Measurements from ENCODE around the gene SLC16A8.
"Not testable (repeated sequence)": the region's sequence is repeated elsewhere in the genome, so short reads cannot be mapped to it uniquely, and the experiment has no call there.

SLC16A8 gene

DNA sequence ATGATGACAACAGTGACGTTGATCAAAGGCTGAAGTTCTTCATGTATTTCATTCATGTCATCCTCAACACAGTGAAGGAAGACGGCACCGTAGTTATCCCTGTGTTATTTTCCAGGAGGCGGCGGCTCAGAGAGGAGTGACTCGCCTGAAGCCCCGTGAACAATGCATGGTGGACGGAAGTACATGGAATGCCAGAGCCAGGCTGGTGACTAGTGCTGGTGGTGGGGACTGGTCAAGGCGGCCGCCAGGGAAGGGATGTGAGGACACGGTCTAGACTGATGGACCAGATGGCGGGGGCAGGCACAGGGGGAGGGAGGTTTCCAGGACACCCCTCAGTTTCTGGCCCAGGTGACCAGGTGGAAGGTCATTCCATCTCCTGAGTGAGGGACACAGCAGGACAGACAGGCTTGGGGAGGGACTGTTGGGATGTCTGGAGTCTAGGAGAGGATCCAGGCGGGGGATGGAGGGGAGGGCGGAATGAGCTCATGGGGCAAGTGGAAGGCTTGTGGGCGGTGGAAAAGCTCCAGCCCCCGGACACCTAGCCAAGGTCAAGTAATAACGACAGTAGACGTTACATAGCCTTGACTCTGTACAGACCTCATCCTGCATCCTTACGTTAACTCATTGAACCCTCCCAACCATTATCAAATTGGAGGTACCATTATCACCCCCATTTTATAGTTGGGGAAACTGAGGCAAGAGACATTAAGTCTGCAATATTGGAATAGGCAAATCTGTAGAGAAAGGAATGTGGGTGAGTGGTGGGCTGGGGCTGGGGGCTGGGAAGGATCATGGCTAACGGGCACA is 42.8 kb downstream of the SLC16A8 start:
- DNase-seq = no peak

DNA sequence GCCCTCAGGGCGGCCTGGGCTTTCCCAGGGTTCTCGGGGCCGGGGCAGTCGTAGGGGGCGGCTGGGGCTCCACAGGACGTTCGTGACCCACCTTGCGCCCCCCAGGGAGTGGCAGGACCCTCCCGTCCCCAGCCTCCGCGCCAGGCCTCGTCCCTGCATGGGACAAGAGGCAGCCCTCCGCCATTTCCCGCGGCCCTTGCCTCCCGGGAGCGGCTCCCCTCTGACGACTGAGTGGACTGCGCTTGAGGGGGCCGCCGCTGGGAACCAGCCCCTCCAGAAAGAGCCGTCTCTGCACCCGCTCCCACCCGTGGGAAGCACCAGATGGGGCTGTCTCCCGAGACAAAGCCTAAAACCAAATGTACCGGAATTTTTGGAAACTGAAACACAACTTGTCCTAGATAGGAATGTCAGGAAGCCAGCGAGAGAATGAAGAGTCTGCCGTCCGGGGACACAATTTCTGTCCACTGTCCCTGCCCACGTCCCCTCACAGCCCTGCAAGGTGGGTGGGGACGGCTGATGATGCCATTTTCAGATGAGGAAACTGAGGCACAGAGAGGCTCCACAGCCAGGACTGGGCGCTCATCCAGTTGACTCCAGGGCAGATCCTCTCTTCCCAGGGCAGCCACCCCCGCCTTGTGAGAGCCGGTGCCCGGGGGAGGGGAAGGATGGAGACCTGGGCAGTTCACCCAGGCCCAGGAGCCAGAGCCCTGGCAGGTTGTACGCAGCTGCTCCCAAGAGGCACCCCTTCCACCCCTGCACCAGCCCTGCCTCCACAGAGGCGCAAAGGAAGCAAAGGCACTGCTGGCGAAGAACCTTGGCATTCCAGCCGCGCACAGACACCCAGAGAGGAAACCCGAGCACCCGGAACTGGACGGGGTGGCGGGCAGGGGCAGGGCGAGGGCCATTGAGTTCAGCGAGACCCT is 44.8 kb downstream of the SLC16A8 start:
- no peak for DNase-seq

GRCh38 chr22:38038426-38038825 is 45.6 kb downstream of the SLC16A8 start:
- DNase-seq = no peak

DNA sequence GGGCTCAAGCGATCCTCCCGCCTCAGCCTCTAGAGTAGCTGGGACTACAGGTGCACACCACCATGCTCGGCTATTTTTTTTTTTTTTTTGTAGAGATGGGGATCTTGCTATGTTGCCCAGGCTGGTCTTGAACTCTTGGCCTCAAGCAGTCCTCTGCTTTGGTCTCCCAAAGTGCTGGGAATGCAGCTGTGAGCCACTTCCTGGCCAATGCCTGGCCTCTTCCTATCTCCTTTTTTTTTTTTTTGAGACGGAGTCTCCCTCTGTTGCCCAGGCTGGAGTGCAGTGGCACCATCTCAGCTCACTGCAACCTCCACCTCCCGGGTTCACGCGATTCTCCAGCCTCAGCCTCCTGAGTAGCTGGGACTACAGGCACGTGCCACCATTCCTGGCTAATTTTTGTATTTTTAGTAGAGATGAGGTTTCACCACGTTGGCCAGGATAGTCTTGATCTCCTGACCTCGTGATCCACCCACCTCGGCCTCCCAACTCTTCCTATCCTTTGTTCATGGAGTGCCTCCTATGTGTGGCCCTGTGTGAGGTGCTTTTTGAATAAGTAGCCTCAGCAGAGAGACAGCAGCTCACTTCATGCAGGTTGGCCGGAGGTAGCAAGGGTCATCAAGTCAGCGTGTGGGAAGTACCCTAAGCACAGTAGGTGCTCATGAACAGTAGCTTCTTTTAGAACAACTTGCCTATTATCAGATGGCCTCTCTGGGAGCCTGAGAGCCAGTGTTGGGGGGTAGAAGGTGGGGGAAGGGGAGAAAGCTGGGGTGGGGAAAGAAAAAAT is 46.4 kb downstream of the SLC16A8 start:
- DNase-seq = not testable (repeated sequence)

- DNase-seq = no peak
Observed at GRCh38 chr22:38036392-38037062, 47.5 kb downstream of the SLC16A8 start.

GRCh38 chr22:38035530-38035885 is 48.5 kb downstream of the SLC16A8 start:
- no peak for DNase-seq

DNA sequence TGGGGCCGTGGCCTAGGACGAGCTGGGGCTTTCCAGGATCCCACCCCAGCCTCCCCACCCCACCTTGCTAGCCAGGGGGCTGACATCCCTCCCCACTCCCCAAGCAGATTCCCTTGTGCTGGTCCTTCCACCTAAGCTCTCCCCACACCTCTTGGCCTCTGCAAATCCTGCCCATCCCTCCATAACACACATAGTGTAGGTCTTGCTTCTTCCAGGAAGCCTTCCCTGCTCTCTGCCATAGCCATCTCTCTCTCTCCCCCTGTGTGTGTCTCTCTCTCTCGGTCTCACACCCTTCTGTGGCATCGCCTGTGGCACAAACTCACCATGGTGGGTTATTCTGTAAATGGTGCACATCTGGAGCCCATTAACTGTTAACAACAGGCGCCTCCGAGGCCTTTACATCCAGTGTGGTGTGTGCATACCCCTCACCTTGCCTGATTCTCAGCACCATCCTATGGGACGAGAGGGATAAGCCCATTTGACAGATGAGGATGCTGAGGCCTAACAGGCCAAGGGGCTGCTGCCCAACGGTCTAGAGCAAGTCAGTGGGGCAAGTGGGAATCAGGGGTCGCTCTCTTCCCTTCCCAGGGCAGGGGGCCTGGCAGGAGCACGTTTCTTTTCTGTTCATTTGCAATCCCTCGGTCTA is 49.0 kb downstream of the SLC16A8 start:
- DNase-seq = no peak

GRCh38 chr22:38034278-38034882 is 49.6 kb downstream of the SLC16A8 start:
- DNase-seq = peak; percentile 44

- DNase-seq = no peak
Observed at GRCh38 chr22:38033522-38034277, 50.3 kb downstream of the SLC16A8 start.

DNA sequence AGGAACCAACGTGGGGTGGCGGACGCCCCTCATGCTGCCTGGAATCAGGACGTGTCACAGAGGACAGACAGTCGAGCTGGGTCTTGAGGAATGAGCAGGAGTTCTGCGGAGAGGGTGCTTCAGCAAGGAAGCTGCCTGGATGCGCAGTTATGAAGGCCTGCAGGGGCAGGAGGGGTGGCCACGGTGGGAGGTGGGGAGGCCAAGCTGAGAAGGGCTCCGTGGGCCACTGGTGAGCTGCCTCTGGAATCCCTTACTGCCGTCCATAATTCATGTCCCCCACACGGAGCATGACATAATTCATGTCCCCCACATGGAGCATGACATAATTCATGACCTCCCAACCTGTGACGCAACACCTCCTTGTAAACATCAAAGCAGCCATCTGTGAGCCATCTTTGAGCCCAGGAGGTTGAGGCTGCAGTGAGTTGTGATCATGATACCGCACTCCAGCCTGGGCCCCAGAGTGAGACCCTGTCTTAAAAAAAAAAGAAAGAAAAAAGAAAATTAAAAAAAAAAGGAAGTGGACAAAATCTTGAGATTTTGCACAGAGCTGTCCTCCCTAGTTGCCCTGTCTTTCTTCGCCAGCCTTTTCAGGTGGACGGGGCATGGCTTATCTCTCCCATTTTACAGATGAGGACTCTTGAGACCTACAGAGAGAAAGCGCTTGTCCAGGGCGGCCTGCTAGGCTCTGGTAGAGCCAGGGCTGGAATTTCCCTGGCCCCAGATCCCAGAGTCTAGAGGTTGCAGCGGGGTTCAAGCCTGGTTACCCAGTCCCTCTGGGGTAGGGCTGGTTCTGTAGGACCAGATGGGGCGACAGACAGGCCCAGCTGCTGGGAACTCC is 51.1 kb downstream of the SLC16A8 start:
- DNase-seq = peak; percentile 48

DNA sequence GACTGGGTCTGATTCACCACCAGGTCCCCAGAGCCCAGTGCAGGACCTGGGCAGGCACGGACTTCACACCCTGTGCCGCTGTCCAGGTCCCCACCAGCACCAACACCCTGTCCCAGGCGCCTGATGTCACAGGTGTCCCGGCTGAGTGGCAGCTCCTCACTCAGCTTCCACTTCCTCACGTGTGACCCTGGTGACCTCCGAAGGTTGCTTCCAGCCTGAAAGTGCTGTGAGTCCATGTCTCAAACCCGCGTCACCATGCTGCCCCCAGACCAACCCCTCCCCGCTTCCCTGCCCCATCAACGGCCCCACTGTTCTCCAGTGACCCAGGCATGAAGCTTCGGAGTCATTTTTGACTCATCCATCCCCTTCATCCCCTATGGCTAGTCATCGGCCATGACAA is 52.5 kb downstream of the SLC16A8 start:
- no peak for DNase-seq

DNA sequence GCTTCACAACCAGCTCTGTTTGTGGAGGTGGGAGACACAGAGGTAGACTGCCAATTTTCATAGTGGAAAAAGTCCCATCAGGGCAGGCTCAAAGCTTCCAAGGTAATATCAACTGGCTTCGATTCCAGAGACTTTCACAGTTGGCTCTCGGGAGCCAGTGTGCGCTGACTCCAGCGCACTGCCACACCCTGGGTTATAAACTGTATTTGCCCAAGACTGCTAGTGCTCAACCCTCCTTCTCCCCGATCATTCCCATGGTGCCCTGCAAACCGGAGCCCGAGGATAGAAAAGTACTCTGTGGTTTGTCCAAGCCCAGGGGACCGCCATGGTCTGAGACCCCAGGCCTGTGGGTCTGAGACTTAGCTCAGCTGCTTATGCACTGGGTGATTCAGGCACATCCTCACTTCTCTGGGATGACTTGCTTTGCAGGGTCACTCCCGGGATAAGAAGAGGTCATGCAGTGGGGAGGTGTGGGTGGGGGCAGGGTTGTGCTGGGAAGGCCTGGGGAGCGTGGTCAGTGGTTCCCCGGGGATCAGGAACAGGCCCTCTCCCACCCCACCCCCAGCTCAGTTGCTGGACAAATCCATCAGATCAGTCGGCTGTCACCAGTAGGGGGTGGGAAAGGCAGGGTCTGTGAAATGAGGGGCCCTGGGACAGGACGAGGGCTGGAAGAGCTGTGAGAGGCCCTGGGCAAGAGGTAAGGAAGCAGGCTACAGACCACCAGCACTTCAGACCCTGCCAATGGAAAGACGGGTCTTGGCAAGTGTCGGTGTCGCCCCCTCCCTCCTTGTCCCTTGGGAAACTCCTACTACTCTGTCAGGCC is 53.5 kb downstream of the SLC16A8 start:
- DNase-seq = no peak

DNA sequence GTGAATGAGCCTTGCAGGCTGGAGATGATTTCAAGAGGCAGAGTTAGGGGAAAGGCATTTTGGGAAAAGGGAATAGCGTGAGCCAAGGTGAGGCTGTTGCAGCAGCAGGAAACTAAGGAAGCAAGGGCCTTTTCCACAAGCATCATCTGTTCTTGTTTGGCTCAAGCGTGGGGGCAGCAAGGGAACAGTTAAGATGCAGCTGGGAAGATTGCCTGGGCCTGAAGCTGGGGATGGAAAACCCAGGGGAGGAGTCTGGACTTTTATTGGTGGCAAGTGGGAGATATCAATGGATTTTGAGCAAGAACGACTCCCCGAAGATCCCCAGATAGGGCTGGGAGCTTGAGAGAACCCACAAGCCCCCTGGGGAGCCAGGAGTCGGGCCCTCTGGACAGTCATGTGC is 54.1 kb downstream of the SLC16A8 start:
- DNase-seq = no peak

DNA sequence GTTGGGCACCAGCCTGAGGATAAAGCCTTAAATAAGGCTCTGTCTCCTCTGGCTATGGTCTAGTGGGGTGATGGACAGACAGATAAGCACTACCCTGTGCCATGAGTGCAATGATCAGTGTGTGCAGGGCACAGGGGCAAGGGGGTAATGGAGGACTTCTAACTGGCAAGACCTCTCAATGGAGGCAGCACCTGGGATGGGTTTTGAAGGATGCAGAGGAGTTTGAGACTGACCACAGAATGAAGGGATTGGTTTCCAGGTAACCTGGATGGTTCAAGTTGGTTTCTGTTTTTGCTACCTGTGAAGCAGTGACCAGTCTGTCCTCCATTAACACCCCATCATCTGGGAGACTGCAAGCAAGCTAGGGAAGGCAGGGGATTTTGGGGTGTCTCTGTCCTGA is 54.6 kb downstream of the SLC16A8 start:
- DNase-seq = no peak

- DNase-seq = no peak
Observed at GRCh38 chr22:38028344-38029130, 55.4 kb downstream of the SLC16A8 start.

All from hematopoietic multipotent progenitor cell treated with erythropoietin and hydrocortisone succinate and interleukin-3 and kit ligand, for 6 days (in vitro differentiated cells).